GM21526 (cell line): ENCODE data around the gene CTRB1.

Experiments used
- ATAC-seq: cut with Tn5 transposase; IDR thresholded peaks from one replicate; pipeline ENCODE4 v1.9.1; 2021; ENCODE audit warnings: moderate library complexity; ENCODE audit not compliant: unreplicated experiment, low FRiP score

The CTRB1 gene

DNA sequence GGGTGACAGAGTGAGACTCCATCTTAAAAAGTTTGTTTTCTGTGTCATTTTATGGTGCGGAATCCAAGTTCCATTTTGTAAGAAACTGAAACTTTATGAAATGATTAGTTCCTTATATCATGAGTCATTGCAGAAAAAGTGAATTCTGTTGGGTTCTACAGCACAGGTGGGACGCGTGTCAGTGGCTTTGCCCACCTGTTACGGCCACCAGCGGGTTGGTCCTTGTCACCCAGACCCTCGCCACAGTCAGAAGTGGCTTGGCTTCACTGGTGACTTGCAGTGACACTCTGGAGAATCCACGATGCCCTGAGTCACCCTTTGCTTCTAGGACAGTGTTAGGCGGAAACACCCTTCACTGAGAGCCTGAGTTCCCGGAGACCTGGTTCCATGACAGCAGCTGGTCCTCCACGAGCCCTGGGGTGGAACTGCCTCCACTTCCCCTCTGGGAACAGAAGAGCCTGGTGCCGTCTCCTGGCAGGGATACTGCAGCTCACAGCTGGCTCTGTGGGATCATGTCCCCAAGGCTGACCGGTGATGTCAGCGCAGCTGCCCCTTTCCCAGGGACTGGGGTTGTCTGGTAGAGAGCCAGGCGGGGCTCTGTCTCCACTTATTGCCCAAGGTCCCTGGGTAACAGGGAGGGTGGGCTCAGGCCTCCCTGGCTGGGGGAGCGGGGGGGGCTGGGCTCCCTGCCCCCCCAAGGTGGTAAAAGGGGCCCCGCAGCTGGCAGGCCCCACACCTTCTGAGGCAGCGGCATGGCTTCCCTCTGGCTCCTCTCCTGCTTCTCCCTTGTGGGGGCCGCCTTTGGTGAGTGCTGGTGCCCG lies at the start of gene CTRB1:
CTRB1 (plus strand) TSS at position 733 of the 821 bp plus-strand sequence; CDS start at position 753, 20 bp downstream.
- peak; percentile 79 for ATAC-seq

DNA sequence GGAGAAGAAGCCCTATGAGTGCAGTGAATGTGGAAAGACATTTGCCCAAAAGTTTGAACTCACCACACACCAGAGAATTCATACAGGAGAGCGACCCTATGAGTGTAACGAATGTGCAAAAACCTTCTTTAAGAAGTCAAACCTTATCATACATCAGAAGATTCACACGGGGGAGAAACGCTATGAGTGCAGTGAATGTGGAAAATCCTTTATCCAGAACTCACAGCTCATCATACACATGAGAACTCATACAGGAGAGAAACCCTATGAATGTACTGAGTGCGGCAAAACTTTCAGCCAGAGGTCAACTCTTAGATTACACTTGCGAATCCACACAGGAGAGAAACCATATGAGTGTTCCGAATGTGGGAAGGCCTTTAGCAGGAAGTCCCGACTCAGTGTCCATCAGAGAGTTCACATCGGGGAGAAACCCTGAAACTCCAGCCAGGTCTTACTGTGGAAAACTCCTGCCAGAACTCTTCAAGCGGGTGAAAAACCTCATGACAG lies 48.8 kb upstream of the CTRB1 start:
- ATAC-seq, result no peak

- ATAC-seq, result no peak
Measured at GRCh38 chr16:75172578-75172977, 46.2 kb upstream of the CTRB1 start.

GRCh38 chr16:75175074-75175473 lies 43.7 kb upstream of the CTRB1 start:
- ATAC-seq, result no peak

DNA sequence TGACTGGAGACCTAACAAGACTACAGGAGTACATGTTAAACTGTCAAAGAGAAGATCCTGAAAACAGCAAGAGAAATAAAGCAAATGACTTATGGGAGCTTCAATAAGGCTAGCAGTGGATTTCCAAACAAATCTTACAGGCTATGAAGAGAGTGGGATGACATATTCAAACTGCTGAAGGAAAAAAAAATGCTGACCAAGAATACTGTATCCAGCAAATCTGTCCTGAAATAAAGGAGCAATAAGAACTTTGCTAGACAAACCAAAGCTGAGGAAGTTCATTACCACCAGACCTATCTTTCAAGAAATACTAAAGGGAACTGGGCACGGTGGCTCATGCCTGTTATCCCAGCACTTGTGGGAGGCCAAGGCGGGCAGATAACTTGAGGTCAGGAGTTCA lies 41.9 kb upstream of the CTRB1 start:
- ATAC-seq, result no peak

GRCh38 chr16:75179208-75179607 lies 39.6 kb upstream of the CTRB1 start:
- no peak for ATAC-seq

DNA sequence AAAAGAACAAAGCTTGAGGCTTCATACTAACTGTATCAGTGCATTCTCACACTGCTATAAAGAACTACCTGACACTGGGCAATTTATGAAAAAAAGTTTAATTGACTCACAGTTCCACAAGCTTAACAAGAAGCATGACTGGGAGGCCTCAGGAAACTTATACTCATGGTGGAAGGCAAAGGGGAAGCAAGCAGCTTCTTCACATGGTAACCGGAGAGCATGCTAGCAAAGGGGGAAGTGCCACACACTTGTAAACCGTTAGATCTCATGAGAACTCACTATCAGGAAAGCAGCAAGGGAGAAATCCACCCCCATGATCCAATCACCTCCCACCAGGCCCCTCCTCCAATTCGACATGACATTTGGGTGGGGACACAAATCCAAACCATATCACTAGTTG lies 37.2 kb upstream of the CTRB1 start:
- no peak for ATAC-seq

DNA sequence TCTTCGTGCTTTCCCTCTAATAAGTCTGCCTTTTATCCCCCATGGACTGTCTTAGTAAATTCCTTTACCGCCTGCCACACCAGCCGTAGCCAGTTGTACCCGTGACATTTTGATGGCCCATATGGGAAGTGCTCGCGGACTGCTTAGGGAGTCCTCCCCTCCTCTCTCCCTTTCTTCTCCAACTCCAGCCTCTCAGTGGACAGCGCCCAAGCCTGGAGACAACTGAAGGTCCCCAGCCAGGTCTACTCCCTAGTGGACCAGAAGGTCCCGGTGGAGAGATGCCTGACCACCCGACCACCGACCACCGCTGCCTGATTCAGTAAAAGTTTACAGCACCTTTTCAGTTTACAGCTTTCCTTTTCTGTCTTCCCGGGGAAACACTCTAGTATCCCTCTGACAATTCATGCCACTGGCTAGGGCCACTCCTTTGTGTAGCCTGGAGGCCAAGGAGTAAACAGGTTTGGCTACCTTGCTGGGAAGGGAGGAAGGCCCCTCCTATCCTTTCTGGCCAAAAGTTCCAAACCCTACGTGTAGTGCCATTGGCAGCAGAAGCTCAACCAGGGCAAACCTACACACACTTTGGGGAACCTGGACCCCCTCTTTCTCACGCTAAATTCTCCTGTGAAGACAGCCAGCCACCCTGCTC lies 29.8 kb upstream of the CTRB1 start:
- no peak for ATAC-seq

GRCh38 chr16:75189638-75190245 lies 29.0 kb upstream of the CTRB1 start:
- no peak for ATAC-seq

- no peak for ATAC-seq
Measured at GRCh38 chr16:75192606-75193264, 26.1 kb upstream of the CTRB1 start.

GRCh38 chr16:75193265-75193650 lies 25.5 kb upstream of the CTRB1 start:
- no peak for ATAC-seq

GRCh38 chr16:75193730-75194444 lies 24.9 kb upstream of the CTRB1 start:
- no peak for ATAC-seq

DNA sequence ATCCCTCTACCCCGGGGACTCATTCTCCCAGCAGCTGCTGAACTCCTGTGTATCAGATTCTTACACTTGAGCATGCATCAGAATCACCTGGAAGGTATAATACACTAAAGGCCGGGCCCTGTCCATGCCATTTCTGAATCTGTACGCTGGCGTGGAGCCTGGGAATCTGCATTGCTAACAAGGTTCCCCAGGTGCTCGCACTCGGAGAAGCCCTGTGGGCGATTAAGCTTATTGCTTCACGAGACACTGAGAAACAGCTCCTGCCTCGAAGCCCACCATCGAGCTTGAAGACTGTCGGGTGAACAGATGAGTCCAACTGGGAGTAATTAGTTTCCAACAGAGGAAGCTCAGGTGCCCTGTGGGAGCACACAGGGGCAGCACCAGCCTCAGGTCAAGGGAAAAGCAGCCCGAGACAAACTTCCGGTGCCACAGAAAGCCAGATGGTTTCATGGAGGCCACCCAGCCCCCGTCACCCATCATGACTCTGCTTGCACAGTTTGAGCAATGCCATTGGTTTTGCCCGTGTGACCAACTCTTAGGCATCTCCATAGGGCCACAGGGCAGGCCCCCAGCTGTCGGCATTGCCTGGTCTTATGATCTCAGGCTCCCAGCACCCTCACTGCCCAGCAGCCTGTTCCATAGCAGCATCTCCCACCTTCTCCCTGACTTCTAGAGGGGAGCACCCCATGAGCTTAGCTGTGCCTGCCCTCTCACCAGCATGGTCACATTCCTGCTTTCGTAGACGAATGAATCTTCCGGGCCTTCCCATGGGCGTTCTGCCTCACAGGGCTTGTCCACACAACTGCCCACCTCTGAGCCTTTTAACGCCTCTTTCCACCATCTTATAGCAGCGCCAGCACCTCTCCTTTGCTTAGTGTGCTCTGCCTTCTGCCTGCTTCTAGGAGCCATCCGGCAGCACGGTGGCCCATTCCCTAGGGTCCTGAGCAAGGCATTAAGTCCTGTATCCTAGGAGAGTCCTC lies 22.7 kb upstream of the CTRB1 start:
- no peak for ATAC-seq

DNA sequence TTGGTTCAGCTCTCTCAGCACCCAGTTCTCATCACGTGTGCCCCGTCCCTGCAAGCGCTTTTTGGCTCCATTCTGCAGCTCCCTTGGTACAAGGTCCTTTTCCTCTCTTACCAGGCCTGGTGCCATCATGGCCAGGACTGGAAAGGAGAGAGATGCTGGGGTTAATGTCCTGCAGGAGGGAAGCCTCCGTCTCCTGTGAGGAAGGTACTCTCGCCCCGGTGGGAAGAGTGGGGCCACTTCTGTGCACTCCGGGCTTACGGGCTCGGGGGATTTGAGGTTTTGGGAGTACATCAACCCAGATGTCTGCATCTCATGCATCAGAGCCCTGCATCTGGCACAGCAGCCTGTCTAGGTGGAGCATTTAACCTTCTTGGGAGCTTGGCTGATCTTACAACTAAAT lies 22.0 kb upstream of the CTRB1 start:
- no peak for ATAC-seq

- no peak for ATAC-seq
Measured at GRCh38 chr16:75197522-75198134, 21.2 kb upstream of the CTRB1 start.

- ATAC-seq, result no peak
Measured at GRCh38 chr16:75198135-75198600, 20.6 kb upstream of the CTRB1 start.

- no peak for ATAC-seq
Measured at GRCh38 chr16:75202069-75202590, 16.7 kb upstream of the CTRB1 start.

DNA sequence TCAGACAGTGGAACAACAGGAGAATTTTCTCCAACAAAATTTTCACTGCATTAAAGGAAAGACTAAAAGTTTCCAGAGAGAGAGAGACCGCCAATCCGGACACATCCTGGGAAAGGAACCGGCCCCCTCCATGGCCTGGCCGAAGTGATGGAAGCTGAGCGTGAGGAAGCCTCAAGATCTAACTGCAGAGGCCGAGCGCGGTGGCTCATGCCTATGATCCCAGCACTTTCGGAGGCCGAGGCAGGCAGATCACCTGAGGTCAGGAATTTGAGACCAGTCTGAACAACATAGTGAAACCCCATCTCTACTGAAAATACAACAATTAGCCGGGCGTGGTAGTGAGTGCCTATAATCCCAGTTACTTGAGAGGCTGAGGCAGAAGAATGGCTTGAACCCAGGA lies 15.7 kb upstream of the CTRB1 start:
- ATAC-seq, result no peak
